Limb (tissue), 2 donors: ENCODE measurements around the gene WSB1.
"Not testable (repeated sequence)": the region's sequence is repeated elsewhere in the genome, so short reads cannot be mapped to it uniquely, and the experiment has no call there.

Experiments used
- DNase-seq, 2 donors: peaks; one replicate each; pipeline ENCODE4 v3.0.0-alpha.2; 2016; ENCODE audit errors: extremely low spot score in 2 of 2

WSB1 gene

DNA sequence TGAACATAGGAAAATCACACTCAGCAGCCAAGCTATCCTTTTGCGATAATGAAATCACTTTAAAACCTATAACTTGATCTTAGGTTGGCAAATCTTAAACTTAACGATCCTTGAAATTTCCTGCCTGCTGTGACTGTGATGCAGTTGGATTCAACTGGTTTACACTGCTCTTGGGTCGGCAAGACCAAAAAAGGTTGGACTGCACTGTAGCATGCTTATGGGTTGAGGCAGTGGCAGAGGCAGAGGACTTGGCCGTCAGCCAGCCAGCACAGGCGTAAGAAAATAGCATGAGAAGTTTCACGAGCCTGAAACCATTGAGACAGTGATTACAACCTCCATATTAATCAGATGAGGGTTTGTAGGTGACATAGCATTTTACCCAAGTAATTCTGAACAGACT lies 21.4 kb downstream of the WSB1 start:
- DNase-seq: peak; percentile 68 to 75

DNA sequence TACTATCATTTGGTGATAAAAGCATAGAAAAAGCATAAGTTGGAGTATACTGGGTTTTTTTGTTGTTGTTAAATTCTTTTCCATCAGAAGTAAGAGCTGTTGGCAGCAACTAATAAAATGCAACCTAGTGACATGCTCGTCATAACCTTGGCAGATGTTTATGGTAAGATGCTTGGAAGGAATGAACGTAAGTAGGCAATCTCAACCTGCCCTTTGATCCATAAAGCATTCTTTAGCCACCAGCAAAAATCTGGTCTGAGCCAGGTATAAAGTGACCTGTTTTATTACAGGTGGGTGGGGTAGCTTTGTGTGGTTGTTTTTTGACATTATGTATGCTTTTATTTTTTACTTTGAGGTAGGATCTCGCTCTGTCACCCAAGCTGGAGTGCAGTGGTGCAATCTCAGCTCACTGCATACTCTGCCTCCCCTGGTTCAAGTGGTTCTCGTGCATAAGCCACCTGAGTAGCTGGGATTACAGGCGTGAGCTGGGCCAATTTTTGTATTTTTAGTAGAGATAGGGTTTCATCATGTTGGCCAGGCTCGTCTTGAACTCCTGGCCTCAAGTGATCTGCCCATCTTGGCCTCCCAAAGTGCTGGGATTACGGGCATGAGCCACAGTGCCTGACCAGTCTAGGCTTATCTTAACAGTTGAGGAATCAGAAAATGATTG lies 22.0 kb downstream of the WSB1 start:
- no peak for DNase-seq

DNA sequence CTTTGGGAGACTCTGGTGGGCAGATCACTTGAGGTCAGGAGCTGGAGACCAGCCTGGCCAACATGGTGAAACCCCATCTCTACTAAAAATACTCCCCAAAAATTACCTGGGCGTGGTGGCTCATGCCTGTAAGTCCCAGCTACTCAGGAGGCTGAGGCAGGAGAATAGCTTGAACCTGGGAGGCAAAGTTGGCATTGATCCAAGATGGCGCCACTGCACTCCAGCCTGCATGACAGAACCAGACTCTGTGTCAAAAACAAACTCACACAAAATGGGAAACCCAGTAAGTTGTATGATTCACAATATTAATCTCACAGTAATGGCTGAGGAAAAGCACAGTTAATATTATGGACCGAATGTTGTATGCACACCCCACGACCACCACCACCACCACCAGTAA lies 24.3 kb downstream of the WSB1 start:
- no peak for DNase-seq

DNA sequence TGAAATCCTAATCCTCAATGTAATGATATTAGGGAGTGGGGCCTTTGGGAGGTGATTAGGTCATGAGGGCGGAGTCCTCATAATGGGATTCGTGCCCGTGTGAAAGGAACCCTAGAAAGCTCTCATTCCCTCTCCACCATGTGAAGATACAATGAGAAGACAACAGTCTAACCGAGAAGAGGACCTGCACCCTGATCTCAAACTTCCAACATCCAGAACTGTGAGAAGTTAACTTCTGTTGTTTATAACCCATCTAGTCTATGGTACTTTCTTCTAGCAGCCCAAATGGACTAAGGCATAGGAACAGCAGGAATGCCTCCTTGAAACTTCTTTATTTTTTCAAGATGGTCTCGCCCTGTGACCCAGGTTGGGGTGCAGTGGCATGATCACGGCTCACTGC lies 24.7 kb downstream of the WSB1 start:
- no peak for DNase-seq

DNA sequence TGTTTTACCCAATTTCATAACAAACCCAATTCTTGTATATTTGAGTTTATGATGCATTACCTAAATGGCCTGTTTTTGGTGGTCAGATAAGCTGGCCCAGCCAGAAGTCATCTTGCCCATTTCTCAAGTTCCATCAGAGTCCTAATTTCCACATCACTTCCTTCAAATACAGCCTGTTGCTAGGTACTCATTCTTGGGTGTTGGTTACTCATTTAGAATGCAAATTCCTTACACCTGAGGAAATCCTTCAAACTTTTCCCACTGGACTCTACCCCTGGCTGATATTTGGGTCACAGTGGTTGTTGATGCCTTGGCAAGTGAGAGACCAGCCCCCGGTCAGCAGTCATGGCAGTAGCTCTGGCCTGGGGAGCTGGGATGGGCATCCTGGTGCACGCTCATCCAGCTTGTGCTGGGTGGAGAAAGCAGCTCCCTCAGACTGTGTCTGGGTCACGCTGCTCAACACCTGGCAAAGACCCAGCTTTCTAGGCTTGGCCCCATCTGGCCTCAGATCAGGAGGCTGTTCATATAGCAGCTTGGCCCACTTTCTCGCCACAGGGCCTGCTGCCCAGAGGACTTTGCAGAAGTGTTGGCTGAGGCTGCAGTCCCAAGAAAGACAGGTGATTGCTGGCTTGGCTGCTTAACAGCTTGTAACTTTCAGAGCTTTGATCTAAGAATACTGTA lies 25.8 kb downstream of the WSB1 start:
- DNase-seq: peak; percentile 74

DNA sequence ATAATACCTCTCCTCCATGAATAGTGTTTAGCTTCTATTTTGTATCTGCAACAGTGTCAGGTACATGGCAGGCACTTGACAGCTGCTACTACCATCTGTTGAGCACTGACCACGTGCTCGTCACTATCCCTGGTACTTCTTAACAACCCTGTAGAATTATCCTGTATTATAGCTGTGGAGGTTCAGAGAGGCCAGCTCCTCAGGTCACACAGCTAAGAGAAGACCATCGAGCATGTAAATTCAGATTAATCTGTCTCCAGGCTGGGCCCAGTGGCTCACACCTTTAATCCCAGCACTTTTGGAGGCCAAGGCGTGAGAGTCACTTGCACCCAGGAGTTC lies 26.3 kb downstream of the WSB1 start:
- DNase-seq: no peak

DNA sequence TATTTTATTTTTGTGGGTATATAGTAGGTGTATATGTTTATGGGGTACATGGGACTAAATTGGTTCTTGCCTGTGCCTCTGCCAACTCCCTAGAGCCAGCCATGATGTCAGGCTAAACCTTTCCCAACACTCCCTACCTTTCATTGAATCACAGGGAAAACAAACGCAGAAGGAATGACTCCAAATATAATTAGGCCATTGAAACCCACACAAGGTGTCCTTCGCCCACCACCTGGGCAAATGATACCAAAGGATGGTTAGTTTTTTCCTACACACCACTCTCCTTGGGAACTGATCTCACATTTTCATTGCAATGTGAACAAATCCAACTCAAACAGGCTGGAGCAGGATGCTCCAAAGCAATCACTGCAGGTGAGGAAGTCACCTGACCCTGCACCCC lies 27.5 kb downstream of the WSB1 start:
- DNase-seq: no peak

DNA sequence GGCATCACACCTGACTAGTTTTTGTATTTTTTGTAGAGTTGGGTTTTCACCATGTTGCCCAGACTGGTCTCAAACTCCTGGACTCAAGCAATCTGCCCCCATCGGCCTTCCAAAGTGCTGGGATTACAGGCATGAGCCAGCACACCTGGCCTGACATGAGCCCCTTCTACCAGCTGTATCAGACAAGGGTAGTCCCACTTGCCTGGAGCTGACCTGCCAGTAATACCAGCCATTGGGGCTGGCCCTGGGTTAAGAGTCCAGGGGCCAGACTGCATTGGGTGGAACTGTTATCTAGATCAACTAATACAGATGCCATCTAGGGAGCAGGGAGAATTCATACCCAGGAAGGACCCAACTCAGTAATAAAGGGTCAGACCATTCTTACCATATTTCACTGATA lies 28.1 kb downstream of the WSB1 start:
- no peak for DNase-seq

DNA sequence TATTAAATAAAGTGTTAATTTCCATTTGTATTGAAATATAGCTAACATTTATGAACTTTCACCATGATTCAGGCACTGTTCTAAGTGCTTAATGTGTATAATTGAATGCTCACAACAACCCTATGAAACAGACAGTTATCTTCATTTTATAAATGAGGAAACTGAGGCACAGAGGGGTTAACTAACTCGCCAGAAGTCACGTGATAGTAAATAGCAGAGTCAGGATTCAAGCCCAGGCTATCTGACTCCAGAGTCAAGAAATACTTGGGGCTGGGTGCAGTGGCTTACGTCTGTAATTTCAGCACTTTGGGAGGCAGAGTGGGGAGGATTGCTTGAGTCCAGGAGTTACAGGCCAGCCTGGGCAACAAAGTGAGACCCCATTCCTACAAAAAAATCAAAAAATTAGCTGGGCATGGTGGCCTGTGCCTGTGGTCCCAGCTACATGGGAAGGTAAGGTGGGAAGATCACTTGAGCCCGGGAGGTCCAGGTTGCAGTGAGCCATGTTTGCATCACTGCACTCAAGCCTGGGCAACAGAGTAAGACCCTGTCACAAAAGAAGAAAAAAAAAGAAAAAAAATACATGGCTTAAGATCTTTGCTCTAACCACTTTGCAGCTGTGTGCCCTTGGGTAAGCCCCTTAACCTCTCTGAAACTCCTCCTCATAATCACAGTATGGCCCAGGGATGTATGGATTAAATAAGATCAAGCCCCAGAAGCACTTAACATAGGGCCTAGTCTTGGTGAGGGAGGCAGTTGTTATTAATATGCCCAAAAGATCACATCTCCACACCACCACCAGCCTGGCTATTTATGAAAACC lies 29.0 kb downstream of the WSB1 start:
- no peak for DNase-seq

DNA sequence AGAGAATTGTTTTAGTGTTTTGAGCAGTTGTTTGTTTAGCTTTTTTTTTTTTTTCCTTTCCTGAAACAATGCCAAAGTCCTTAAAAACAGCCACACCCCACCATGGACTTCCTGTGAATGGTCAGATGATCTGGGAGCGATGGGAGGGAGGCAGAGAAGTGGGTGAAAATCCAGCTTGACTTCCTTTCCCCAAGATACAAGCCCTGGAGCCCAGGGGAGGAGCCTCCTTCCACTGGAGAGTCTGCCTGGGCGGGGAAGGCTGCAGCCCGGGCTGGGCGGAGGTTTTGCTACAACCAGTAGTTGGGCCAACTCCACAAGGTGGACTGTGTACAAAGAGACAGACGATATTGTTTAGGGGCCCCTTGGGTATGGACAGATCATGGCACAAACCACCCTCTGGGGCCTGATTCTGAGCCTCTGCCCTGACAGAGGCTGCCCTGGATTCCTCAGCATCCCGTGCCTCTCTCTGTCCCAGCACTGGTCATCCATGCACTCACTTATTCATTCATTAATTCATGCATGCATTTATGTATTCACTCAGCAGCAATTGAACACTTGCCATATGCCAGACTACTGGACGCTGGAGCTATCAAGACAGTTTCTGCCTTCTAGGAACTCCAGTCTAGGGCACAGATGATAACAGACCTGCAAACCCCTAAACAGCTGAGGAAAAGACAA lies 29.8 kb downstream of the WSB1 start:
- no peak for DNase-seq

DNA sequence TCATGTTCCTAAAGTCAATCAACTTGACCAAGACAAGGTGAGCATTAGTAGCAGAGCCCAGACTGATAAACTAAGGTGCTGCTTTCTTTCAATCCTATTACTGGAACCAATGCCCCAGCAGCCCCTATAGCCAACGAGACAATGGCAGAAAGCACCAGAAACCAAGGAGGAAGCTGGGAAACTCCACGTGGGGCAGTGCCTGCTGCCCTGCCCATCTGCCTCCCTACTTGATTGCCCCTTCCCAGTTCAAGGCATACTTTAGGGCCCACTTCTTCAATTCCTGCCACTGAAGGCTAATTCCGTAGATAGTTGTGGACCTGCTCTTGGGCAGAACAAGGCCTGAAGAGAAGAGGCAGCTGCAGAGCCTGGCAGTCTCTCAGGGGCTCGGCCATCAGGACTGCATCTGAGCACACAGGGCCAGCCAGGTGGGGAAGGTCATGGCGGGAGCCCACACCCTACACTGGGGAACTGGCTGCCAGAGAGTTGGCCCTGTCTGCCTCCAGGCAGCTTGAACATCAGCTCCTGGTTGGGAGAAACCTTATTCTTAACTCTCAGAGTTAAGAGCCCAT lies 30.9 kb downstream of the WSB1 start:
- DNase-seq: no peak

DNA sequence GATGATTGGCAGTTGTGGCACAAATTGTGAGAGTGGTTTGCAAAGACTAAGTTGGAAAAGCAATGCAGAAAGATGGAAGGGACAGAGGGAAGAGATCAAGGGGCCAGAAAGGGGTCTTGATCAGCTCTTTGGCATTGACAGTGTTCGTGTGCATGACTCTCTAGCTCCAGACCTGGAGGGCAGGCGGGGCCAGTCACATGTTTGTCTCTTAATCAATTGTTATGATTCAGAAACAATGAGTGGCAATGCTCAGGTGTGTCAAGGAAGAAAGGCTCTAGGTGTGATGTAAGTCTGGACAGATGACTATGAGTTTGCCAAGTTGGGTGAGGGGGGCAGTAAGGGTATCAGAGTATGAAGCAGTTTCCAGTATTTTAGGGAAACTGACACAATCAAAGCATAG lies 32.1 kb downstream of the WSB1 start:
- no peak for DNase-seq

DNA sequence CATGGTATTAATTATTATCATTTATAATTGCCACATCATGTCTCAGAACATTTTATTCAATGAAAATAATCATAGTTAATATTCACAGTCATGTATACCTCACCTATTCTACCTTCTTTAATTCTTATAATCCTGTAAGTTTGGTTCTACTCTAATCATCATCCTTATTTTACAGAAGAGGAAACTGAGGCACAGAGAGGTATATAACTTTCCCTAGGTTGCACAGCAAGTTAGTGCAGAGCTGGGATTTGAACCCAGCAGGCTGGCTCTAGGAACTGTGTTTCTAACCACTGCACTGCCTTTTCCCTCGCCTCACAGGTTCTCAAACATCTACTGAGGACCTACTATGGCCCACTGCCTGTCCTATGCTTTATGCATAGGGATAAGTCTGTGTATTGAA lies 32.7 kb downstream of the WSB1 start:
- DNase-seq: no peak

DNA sequence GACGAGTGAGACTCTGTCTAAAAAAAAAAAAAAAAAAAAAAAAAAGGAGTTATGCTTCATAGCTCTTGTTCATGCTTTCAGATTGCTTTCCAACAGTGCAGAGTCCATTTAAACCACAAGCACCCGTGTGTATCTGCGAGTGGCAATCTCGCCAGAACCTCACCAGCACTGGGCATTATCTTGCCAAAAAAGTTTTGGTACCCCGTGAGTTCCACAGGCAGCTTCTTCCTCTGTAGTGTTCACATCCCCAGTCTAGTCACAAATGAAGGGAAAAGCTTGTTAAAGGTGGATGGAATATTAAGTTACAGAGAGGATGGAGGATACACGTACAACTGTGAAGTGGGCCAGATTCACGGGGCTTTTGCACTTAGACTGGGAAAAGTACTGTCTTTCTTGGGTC lies 33.5 kb downstream of the WSB1 start:
- DNase-seq: no peak

DNA sequence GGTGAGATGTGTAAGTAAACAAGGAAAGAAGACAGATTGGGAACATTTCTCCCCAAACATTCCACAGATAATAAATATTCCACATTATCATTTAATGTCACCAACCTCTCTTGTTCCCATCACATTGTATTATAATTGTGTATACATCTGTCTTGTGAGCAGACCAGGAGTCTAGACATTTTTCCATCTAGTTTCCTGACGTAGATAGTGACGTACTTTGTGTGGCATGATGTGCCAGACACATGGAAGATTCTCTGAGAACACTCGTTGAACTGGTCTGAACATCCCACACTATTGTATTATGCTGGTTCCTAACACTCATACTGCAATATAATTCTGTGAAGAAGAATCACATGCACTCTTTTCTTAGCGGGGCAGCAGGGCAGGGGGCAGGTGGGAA lies 34.0 kb downstream of the WSB1 start:
- DNase-seq: no peak

DNA sequence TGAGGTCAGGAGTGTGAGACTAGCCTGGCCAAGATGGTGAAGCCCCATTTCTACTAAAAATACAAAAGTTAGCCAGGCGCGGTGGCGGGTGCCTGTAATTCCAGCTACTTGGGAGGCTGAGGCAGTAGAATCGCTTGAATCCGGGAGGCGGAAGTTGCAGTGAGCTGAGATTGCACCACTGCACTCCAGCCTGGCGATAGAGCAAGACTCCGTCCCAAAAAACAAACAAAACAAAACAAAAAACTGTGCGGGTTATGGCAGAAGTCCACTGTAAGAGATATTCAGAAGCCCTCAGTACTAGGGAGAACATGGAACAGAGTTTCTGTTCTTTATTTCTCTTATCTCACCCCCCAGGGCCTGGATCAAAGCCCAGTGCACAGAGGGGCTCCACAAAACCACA lies 34.8 kb downstream of the WSB1 start:
- DNase-seq: not testable (repeated sequence)

DNA sequence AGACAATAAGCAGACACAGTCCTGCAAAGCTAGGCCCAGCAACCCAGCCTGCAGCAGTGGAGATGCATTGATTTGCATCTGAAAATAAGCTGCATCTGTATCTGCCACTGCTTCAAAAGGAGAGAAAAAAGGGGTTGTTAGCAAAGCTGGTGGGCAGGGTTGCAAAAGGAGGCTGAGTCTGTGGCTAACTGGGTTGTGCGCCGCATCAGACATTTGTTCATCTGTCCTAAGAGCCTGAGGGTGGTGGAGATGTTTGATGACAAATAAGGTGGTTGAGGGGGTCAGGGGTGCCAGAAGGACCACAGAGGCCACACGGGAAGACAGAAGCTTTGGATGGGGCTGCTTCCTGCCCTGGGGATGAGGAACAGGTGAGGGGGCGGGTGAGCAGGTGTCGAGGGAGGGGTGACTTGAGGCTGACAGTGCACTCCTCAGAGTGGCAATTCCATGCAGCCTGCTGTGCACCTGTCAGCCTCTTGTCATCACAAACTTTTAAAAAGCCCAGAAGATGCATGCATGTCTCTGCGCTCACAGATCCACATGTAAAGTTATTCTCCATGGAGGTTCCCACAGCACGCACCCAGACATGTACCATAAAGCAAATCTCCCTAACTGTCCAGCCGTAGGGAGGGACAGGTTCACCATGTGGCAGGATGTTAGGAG lies 35.4 kb downstream of the WSB1 start:
- DNase-seq: no peak

DNA sequence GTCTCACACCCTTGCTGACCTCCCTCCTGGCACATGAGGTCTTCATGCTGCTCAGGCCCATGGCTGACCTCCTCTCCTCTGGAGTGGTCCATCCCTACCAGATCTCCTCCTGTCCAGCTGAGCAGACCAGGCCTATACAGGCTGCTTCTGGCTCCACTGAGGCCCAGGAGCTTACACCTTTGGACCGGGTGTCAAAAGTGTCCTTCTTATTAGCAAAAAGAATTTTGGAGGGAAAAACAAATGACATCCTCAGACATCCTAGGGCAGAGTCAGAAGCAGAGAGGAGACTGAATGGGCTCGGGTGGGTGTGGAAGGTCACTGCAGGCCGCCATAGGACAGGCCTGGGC lies 38.1 kb downstream of the WSB1 start:
- no peak for DNase-seq

DNA sequence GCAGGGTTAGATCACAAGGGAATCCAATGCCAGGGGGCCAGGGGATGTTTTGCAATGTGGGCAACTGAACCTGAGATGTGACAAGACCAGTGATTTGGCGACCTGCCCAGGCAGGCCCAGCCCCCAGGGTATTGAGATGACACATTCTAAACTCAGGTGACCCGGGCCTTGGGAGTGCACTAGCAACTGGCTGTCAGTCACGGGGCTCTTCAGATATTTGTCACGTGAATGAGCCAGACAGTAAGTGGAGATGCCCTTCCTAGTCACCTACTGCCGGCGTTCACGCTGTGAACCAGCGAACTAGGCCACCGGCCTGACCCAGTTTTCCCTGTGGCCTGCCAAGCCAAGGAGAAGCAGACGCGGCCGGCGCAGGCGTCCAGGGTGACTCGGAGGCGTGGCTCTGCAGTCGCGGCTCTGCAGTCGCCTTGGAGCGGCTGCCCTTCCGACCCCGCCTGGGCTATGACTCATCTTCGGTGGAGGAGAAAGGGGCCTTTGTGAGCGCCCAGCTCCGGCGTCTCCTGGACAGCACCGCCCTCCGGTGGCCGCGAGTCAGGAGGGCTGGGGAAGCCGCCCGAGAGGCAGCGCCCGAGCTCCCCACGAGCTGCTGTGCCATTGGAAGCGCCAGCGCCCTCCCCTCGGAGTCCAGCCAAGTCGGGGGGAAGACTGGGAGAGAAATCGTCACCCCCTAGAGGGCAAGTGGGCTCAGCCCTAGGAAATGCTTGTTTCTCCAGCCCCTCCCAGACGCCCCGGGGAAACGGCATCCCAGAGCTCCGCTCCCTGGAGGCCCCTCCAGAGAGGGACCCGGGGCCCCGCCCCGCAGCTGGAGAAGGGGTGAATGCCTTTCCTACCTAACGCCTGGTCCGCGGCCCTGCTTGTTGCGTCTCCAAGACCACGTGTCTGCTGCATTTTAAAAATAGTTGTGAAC lies 38.8 kb downstream of the WSB1 start:
- peak; percentile 95 for DNase-seq

DNA sequence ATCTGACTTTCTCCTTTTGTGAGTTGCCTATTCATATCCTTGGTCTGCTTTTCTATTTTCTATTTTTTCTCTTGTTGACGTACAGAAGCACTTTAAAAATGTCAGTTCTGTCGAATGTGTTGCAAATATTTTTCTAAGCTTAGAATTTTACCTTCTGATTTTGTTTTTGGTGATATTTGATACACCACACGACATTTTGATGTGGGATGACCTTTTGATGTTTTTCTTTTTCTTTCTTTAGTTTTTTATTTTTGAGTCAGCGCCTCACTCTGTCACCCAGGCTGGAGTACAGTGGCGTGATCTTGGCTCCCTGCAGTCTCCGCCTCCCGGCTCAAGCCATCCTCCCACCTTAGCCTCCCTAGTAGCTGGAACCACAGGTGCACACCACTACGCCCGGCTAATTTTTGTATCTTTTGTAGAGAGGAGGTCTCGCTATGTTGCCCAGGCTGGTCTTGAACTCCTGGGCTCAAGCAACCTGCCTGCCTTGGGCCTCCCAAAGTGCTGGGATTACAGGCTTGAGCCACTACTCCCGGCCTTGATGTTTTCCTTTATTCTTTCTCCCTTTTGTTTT lies 39.6 kb downstream of the WSB1 start:
- DNase-seq: no peak
